Measurements from ENCODE around the gene EFCAB3.

Gene EFCAB3

GRCh38 chr17:62380253-62380652 lies at the start of gene EFCAB3:
Gene EFCAB3, plus strand, starts transcription at chr17:62380553. Its CDS starts 2,427 bp downstream, at chr17:62382980.
- TF ChIP-seq CTCF (conservative IDR thresholded peaks at IDR 0.05), result no peak
- no peak within 1 kb of the TSS for H3K27ac ChIP-seq

DNA sequence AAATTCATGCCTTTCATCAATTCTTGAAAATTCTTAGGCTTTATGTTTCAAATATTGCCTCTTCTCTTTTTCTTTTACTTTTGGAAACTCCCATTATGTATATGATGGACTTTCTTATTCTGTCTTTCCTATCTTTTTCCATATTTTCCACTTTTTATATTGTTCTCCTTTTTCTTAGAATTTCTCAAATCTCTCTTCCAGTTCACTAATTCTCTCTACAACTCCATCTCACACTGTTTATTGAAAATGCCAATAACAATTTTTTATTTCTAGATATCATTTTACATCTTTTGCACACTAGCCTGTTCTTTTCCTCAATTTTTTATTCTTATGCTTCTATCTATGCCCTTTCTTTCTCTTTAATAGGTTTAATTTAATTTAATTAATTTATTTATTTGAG lies 43.8 kb upstream of the EFCAB3 start:
- H3K27ac ChIP-seq, result no peak overlapping the region
- no peak for TF ChIP-seq CTCF (conservative IDR thresholded peaks at IDR 0.05)

DNA sequence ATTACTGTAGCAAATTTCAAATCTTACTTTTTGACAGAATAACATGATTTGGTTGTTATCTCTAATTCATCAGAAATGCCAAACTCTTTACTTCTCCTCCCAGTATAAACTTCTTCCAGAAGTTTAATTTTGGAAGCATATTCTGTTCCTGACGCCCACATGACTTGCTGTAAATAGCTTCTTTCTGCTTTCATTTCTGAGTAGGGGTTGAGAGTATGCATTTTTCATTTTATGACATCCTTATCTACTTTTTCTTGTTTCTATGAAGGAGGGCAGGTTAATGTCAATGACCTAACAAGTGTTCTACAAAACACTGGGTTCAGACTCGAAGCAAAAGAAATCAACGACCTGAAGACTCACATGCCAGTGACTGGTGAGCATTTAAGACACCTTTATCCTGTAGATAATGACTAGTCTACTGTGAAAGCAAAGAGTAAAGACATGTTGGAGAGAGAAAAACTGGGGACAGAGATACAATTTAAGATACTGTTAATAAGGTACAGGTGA lies 36.5 kb upstream of the EFCAB3 start:
- H3K27ac ChIP-seq, result no peak overlapping the region
- no peak for TF ChIP-seq CTCF (conservative IDR thresholded peaks at IDR 0.05)

DNA sequence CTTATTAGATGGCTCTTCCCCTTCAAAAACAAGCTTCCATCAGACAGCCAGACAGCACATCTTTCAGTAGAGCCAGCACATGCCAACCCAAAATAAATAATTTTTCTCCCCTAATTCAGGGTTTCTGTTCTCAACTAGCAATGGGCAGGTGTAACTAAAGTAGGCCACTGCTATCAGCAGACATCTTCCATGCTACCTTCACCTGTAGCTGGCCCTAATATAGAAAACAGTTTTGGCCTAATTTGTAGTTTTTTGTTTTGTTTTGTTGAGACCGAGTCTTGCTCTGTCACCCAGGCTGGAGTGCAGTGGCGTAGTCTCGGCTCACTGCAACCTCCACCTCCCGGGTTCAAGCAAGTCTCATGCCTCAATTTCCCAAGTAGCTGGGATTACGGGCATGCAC lies 29.2 kb upstream of the EFCAB3 start:
- no peak for TF ChIP-seq CTCF (conservative IDR thresholded peaks at IDR 0.05)
- H3K27ac ChIP-seq, result no peak overlapping the region

DNA sequence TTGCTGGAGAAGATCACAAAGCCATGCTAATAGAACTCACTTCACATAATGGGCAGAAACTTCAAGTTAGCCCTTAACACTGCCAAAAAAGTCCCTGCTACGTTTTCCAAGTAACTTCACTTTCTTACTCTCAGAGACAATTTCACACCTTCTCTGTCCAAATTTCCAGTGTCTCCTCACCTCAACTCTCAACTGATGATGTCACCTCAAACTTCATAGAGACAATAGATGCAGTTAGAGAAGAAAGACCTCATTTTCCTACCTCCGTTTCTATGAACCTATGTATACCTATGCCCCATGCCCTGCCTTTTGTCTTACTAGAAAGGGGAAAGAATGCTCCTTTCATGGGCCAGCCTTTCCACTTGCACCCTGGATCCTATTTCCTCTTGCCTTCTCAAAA lies 14.2 kb upstream of the EFCAB3 start:
- H3K27ac ChIP-seq, result no peak overlapping the region
- TF ChIP-seq CTCF (conservative IDR thresholded peaks at IDR 0.05), result no peak

GRCh38 chr17:62381561-62381960 lies 1.2 kb downstream of the EFCAB3 start:
- no peak for TF ChIP-seq CTCF (conservative IDR thresholded peaks at IDR 0.05)
- H3K27ac ChIP-seq, result no peak overlapping the region

DNA sequence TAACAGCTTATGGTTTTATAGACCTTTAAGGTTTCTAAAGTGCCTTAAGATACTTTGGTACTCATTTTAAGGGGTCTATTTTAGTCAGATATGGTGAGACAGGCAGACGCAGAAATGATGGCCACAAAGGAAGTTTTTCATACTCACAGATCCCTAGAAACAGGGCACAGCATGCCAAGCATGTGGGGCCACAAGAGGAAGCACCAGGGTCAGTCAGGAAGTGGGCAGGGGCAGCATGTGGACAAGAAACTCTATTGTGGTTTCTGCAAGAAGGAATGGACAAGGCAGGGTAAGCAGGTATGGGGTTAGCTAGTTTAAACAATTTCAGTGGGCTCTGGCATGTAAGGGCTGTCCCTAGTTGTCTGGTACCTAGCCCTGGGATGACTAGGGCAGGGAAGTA lies 8.5 kb downstream of the EFCAB3 start:
- TF ChIP-seq CTCF (conservative IDR thresholded peaks at IDR 0.05), result no peak
- H3K27ac ChIP-seq, result no peak overlapping the region
